ENCODE measurements around the gene LRRIQ1.
A peak's percentile ranks its signal among the peaks of the same experiment; 100 is the strongest.

The LRRIQ1 gene

DNA sequence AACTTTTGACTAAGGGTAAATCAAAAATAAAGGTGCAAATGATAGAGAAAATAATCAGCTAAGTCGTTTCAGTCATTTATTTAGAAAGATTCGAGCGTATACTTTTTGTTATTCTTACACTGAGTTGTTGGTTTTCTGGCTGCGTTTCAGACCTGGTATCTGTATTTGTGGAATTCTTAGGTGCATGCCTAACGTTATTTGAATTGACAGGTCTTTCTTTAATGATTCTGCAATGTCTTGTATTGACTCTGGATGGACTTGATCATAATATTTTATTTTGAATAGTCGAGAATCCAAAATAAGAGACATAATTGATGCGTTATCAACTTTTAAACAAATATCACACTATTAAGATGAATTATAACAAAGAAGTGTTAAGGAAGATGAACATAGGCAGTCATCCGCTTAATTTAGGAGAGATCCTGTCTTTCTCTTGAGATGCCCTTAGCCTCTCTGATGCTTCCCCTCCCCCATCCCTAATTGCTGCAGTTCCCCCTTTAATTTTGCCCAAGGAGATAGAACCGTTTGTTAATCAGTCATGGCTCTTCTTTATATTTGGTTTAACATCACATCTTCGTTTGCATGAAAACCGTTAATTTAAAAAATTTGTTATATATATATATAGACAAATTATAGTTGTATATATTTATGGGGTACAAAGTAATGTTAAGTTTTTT lies 245.6 kb downstream of the LRRIQ1 start:
- no peaks in the 10 kb centered on the region for H3K36me3 ChIP-seq (ENCODE audit: control insufficient read depth, insufficient read depth, low read length, severe bottlenecking)
- H3K4me1 ChIP-seq (ENCODE audit: control insufficient read depth, insufficient read depth, low read length) = no peaks in the 10 kb centered on the region
- H3K4me3 ChIP-seq (ENCODE audit: low read length) = peak overlapping the region; percentile 89
- peak overlapping the region; percentile 85 for H3K9ac ChIP-seq (ENCODE audit: low read length)
- no peaks in the 10 kb centered on the region for H3K9me3 ChIP-seq (ENCODE audit: control insufficient read depth, low read length)
- peak; percentile 13 for DNase-seq (ENCODE audit: low read depth)
- H3K27me3 ChIP-seq (replicated peaks; ENCODE audit: control insufficient read depth, insufficient read depth, low read length) = peaks cover 11% of the 10 kb centered on the region

DNA sequence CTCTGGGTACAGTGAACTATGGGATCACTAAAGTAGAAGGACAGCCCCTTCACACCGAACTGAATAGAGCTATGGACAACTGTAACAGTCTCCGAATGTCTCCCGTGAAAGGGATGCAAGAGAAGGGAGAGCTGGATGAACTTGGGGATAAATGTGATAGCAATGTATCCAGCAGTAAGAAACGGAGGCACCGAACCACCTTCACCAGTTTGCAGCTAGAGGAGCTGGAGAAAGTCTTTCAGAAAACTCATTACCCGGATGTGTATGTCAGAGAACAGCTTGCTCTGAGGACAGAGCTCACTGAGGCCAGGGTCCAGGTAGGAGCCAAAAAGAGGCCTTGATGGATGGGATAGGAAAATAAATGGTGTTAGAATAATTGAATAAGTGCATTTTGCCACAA lies 247.4 kb downstream of the LRRIQ1 start:
- DNase-seq (ENCODE audit: low read depth) = no peak
- H3K9ac ChIP-seq (ENCODE audit: low read length) = no peak overlapping the region
- peaks cover 10% of the 10 kb centered on the region for H3K27me3 ChIP-seq (replicated peaks; ENCODE audit: control insufficient read depth, insufficient read depth, low read length)
- H3K9me3 ChIP-seq (ENCODE audit: control insufficient read depth, low read length) = no peaks in the 10 kb centered on the region
- H3K4me3 ChIP-seq (ENCODE audit: low read length) = no peak overlapping the region
- no peaks in the 10 kb centered on the region for H3K4me1 ChIP-seq (ENCODE audit: control insufficient read depth, insufficient read depth, low read length)
- H3K36me3 ChIP-seq (ENCODE audit: control insufficient read depth, insufficient read depth, low read length, severe bottlenecking) = no peaks in the 10 kb centered on the region
